Right lobe of liver (tissue), 6 donors: ENCODE measurements around the gene RBFOX2. TPM values are rescaled to one million over a fixed set of nuclear protein-coding genes. Genes with fewer than 3 reads are reported as not detected.

Experiments used
- ATAC-seq, 4 donors: fragments of 200-7000 bp; cut with Tn5 transposase; one replicate each; pipeline ENCODE4 v1.9.1; 2020; ENCODE audit warnings: mild to moderate bottlenecking in 4 of 4, moderate library complexity in 4 of 4
- DNase-seq, 3 donors: peaks; one replicate each; pipeline ENCODE4 v3.0.0-alpha.2; 2020
- H3K27ac ChIP-seq, 3 donors: fragments of 200-600 bp; one replicate each; pipeline ENCODE4 v1.8.0; 2022
- H3K27me3 ChIP-seq, 2 donors: fragments of 200-600 bp; one replicate each; pipeline ENCODE4 v1.8.0; 2022
- H3K36me3 ChIP-seq, 4 donors: fragments of 200-600 bp; sonication (generic) in 1 of 4; one replicate each; pipeline versions ENCODE4 v1.5.1 to v1.8.0; 2017 to 2022; ENCODE audit warnings: control low read depth in 1 of 4
- H3K4me1 ChIP-seq, 4 donors: fragments of 200-600 bp; sonication (generic) in 1 of 4; one replicate each; pipeline versions ENCODE4 v1.5.1 to v1.8.0; 2017 to 2022; ENCODE audit warnings: control low read depth in 1 of 4
- H3K4me3 ChIP-seq, 3 donors: fragments of 200-600 bp; one replicate each; pipeline ENCODE4 v1.8.0; 2022
- H3K9me3 ChIP-seq, 4 donors: fragments of 200-600 bp; sonication (generic) in 1 of 4; one replicate each; pipeline versions ENCODE4 v1.5.1 to v1.8.0; 2017 to 2022; ENCODE audit warnings: control low read depth in 1 of 4
- POLR2A ChIP-seq: fragments of 450-650 bp; IDR thresholded peaks from one replicate; pipeline ENCODE4 v1.6.1; 2017; ENCODE audit warnings: antibody characterized with exemption, mild to moderate bottlenecking
- WGBS: methylation state at CpG from one replicate; pipeline ENCODE4 v1.1.6; 2018; ENCODE audit warnings: low coverage, low lambda C conversion rate; ENCODE audit not compliant: insufficient coverage; ENCODE audit errors: missing lambda C conversion rate; 5-methylcytosine and 5-hydroxymethylcytosine counted together
- intact Hi-C, 2 donors: fragments of 100-400 bp; cut with DNase I; formaldehyde crosslinking; loops; one replicate each; pipeline versions ENCODE4 v1.11.2 to v1.14.1; 2022
- total RNA-seq, 6 experiments: library from RNA; depleted of rRNA in 2 of 6; stranded (reverse); fragments of >200 nt in 2 of 6; fragmentation: NEBNext Ultra II Directional in 3 of 6; extraction: Animal tissue kit (Norgen Biotek cat#: 25700) in 3 of 6; gene quantifications; one replicate each; pipeline versions ENCODE4 v1.1.0 to v1.2.4, GENCODE V29; 2016 to 2023
- TF ChIP-seq, protein P1 (sequence below), 4 donors: fragments of 200-600 bp in 3 of 4; fragments of 450-650 bp in 1 of 4; IDR thresholded peaks; one replicate each; pipeline versions ENCODE4 v1.5.1 to v1.8.0; 2016 to 2022; ENCODE audit warnings: antibody characterized with exemption in 4 of 4, mild to moderate bottlenecking in 2 of 4
- donor health status: DM: no; HTN: yes; CAD: no.
- donor health status: DM: no; HTN: no; CAD: no.
- donor health status: DM: no; HTN: no; CAD: no.
- donor health status: DM: no; HTN: yes; CAD: no.
- donor health status: DM: no; HTN: yes; CAD: no.

The RBFOX2 gene
- total RNA-seq, 6 experiments from 2014 or later, result 23.9 to 36.5 (median 29.5) TPM

DNA sequence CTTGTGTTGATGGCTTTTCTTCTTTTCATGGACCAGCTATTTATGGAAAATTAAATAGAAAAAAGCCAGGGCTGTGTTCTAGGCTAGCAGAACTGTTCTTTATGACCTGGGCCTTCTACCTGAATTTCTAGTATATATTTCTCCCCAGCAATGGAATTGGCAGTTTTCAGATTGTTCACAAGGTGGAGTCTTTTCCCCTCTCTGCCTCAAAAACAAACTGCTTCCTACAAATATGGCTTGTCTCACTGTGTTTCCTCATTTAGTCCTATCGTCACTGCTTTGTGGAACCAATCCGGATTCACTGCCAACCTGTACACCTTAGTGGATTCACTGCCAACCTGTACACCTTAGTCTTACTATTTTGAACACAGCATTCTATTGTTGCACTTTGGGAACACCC lies 316.0 kb downstream of the RBFOX2 start:
- Histone ChIP-seq H3K4me1 (peaks cover 0 to 22% (median 8%) of the 10 kb centered on the region in 4 donors), H3K36me3 (no peaks in the 10 kb centered on the region), H3K4me3 (no peak overlapping the region), H3K9me3 (no peaks in the 10 kb centered on the region), H3K27ac (no peak overlapping the region), H3K27me3 (no peaks in the 10 kb centered on the region)
- DNase-seq, result no peak
- ATAC-seq, result no peak
- TF ChIP-seq POLR2A, result no peak
- TF ChIP-seq, protein P1, sequence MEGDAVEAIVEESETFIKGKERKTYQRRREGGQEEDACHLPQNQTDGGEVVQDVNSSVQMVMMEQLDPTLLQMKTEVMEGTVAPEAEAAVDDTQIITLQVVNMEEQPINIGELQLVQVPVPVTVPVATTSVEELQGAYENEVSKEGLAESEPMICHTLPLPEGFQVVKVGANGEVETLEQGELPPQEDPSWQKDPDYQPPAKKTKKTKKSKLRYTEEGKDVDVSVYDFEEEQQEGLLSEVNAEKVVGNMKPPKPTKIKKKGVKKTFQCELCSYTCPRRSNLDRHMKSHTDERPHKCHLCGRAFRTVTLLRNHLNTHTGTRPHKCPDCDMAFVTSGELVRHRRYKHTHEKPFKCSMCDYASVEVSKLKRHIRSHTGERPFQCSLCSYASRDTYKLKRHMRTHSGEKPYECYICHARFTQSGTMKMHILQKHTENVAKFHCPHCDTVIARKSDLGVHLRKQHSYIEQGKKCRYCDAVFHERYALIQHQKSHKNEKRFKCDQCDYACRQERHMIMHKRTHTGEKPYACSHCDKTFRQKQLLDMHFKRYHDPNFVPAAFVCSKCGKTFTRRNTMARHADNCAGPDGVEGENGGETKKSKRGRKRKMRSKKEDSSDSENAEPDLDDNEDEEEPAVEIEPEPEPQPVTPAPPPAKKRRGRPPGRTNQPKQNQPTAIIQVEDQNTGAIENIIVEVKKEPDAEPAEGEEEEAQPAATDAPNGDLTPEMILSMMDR (IDR thresholded peaks at IDR 0.05), result no peak
- intact Hi-C loops, result no loop called here
- WGBS, result 95% methylated on average over 2 of the region's 2 CpGs

DNA sequence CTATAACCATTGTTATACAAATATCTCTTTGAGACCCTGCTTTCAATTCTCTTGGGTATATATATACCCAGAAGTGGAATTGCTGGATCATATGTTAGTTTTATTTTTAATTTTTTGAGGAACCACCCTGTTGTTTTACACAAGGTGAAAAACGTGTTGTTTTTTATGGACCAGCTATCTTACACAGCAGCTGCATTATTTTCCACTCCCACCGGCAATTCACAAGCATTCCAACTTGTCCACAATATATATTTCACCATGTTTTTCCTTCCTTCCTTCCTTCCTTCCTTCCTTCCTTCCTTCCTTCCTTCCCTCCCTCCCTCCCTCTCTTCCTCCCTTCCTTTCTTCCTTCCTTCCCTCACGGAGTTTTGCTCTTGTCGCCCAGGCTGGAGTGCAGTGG lies 317.3 kb downstream of the RBFOX2 start:
- ATAC-seq (no peak), DNase-seq (no peak)
- Histone ChIP-seq H3K36me3 (no peaks in the 10 kb centered on the region), H3K9me3 (no peaks in the 10 kb centered on the region), H3K27ac (no peak overlapping the region), H3K4me1 (peaks cover 0 to 22% (median 8%) of the 10 kb centered on the region in 4 donors), H3K27me3 (no peaks in the 10 kb centered on the region), H3K4me3 (no peak overlapping the region)
- 80% methylated on average over 4 of the region's 4 CpGs for WGBS
- TF ChIP-seq, protein P1 (IDR thresholded peaks at IDR 0.05), result no peak
- no peak for TF ChIP-seq POLR2A
- intact Hi-C loops, result no loop called here

DNA sequence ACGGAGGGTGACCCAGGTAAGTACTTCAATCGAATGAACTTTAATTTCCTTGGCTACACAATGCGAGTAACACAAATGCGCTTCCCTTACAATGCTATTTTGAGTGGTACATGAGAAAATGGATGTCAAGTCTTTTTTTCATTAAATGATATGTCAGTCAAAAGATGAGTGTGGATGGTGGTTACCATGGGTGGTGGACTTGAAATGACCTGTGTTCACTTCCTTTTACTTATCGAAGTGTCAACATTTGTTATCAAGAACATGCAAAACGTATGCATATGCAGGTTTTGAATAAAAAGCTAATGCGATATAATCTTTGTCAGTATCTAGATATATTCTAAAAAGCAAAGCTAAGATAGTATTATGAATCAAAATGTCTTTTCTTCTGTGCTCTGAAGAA lies 319.7 kb downstream of the RBFOX2 start:
- Histone ChIP-seq H3K9me3 (no peaks in the 10 kb centered on the region), H3K27me3 (no peaks in the 10 kb centered on the region), H3K36me3 (no peaks in the 10 kb centered on the region), H3K4me1 (peaks cover 0 to 22% (median 8%) of the 10 kb centered on the region in 4 donors), H3K4me3 (no peak overlapping the region), H3K27ac (no peak overlapping the region)
- WGBS, result 72% methylated on average over 7 of the region's 7 CpGs
- intact Hi-C loops, result no loop called here
- TF ChIP-seq POLR2A, result no peak
- TF ChIP-seq, protein P1 (IDR thresholded peaks at IDR 0.05), result no peak
- DNase-seq (no peak), ATAC-seq (no peak)

DNA sequence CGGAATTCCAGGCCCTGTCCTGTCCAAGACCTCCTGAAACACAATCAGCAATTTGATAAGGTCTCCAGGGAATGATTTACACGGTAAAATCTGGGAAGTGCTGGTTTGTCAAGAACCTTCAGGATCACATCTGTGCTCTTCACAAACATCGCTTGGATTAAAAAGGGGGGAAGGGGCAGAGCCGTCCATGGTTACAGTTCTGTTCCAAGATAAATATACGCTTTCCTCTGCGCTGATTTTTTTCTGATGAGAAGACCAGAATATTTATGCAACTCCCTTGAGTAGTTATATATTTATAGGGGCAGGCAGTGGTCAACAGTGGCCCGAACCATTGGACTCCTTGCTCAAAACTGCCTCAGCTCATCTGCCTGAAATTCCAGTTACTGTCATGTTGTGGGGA lies 320.2 kb downstream of the RBFOX2 start:
- intact Hi-C loops, result no loop called here
- DNase-seq, result no peak
- no peaks in the 10 kb centered on the region for H3K27me3 ChIP-seq
- H3K4me3 ChIP-seq, result no peak overlapping the region
- 33% methylated on average over 7 of the region's 7 CpGs for WGBS
- H3K36me3 ChIP-seq, result no peaks in the 10 kb centered on the region
- no peak for TF ChIP-seq POLR2A
- TF ChIP-seq, protein P1 (IDR thresholded peaks at IDR 0.05), result no peak
- peak in 1 of 4 donors; percentile 36 for ATAC-seq
- H3K9me3 ChIP-seq, result no peaks in the 10 kb centered on the region
- peaks cover 0 to 22% (median 8%) of the 10 kb centered on the region in 4 donors for H3K4me1 ChIP-seq
- H3K27ac ChIP-seq, result no peak overlapping the region

DNA sequence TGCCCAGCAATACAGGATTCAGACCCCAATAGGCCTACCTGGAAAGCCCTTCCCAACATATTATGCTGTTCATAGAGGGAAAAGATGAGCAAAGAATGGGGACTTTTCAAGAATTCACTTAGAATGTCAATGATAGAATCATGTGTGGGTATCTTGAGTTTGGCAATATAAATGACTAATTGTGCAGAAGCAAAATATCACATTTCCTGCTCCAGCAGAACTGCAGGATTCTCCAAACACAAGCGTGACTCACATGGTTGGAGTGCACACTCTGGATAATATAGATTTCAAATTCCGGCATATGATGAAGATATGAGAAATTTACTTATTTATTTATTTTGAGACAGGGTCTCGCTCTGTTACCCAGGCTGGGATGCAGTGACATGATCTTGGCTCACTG lies 323.5 kb downstream of the RBFOX2 start:
- WGBS, result 77% methylated on average over 2 of the region's 3 CpGs
- Histone ChIP-seq H3K4me1 (peaks cover 0 to 14% (median 6%) of the 10 kb centered on the region in 4 donors), H3K27ac (no peak overlapping the region), H3K9me3 (no peaks in the 10 kb centered on the region), H3K36me3 (no peaks in the 10 kb centered on the region), H3K27me3 (no peaks in the 10 kb centered on the region), H3K4me3 (no peak overlapping the region)
- intact Hi-C loops, result no loop called here
- no peak for ATAC-seq
- no peak for DNase-seq
- TF ChIP-seq POLR2A, result no peak
- TF ChIP-seq, protein P1 (IDR thresholded peaks at IDR 0.05), result no peak
